ENCODE measurements around the gene SEC61B. TPM values are rescaled to one million over a fixed set of nuclear protein-coding genes. Genes with fewer than 3 reads are reported as not detected.

Gene SEC61B
- total RNA-seq, 1 experiment from 2014 or later: 141 TPM

- Histone ChIP-seq H3K4me1 (no peaks in the 10 kb centered on the region), H3K27ac (no peak overlapping the region), H3K27me3 (no peaks in the 10 kb centered on the region), H3K36me3 (no peaks in the 10 kb centered on the region), H3K4me3 (no peak overlapping the region), H3K9me3 (replicated peaks) (0 out of 2 replicates have a peak, but pooled peaks cover 6% of the 10 kb centered on the region)
- no peak for DNase-seq
Observed at GRCh38 chr9:99210572-99210971, 11.5 kb upstream of the SEC61B start.

- H3K4me1 ChIP-seq: no peaks in the 10 kb centered on the region
- H3K36me3 ChIP-seq: peaks cover 5% of the 10 kb centered on the region
- H3K27ac ChIP-seq: no peak overlapping the region
- no peaks in the 10 kb centered on the region for H3K27me3 ChIP-seq
- H3K4me3 ChIP-seq: no peak overlapping the region
- 0 out of 2 replicates have a peak, but pooled peaks cover 6% of the 10 kb centered on the region for H3K9me3 ChIP-seq (replicated peaks)
- no peak for DNase-seq
Observed at GRCh38 chr9:99211746-99212145, 10.3 kb upstream of the SEC61B start.

DNA sequence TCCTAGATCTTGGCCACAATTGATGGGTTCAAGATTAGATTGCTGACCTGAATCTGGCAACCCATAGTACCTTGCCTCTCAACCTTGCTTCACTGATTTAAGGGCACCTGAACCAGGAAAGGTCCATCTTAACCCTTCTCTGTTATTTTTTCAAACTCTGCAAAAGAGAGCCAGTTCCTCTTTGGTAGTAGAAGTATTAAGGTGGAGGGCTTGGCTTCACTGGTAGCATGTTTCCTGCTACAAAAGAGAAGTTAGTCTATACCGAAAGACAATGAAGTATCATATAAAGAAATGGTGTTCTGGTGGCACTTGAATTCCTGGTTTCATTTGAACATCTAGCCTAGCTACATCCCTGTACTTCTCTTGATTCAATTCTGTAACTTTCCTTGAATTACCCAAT lies 8.9 kb upstream of the SEC61B start:
- no peak overlapping the region for H3K27ac ChIP-seq
- H3K27me3 ChIP-seq: no peaks in the 10 kb centered on the region
- H3K4me1 ChIP-seq: no peaks in the 10 kb centered on the region
- H3K36me3 ChIP-seq: peaks cover 14% of the 10 kb centered on the region
- 0 out of 2 replicates have a peak, but pooled peaks cover 6% of the 10 kb centered on the region for H3K9me3 ChIP-seq (replicated peaks)
- no peak overlapping the region for H3K4me3 ChIP-seq
- no peak for DNase-seq

DNA sequence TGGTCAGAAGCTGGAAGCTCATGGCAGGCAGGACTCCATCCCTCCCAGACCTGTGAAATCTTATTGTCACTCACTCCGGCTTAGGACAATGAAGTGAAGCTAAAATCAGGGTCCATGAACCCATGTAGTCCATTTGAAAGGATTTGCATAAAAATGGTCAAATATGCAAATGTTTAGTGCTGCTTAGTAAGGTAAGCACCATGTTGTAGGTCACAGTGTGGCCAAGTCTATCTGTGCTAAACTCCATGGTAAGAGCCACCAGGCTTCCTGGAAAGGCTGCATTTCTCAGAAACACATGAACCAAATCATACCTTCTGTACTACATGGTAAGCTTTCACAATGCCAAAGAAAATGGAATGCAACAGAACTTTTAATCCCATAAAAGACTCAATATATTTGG lies 6.0 kb upstream of the SEC61B start:
- H3K4me3 ChIP-seq: no peak overlapping the region
- H3K36me3 ChIP-seq: peaks cover 26% of the 10 kb centered on the region
- no peak overlapping the region for H3K27ac ChIP-seq
- H3K27me3 ChIP-seq: no peaks in the 10 kb centered on the region
- no peaks in the 10 kb centered on the region; the same call in 1 of the 2 replicates for H3K4me1 ChIP-seq
- no peaks in the 10 kb centered on the region for H3K9me3 ChIP-seq (replicated peaks)
- DNase-seq: no peak

GRCh38 chr9:99220011-99220410 lies 2.1 kb upstream of the SEC61B start:
- H3K9me3 ChIP-seq (replicated peaks): no peaks in the 10 kb centered on the region
- H3K27me3 ChIP-seq: no peaks in the 10 kb centered on the region
- H3K4me3 ChIP-seq: no peak overlapping the region
- H3K36me3 ChIP-seq: peaks cover 38% of the 10 kb centered on the region
- H3K4me1 ChIP-seq: no peaks in the 10 kb centered on the region; the same call in 1 of the 2 replicates
- no peak overlapping the region for H3K27ac ChIP-seq
- no peak for DNase-seq

GRCh38 chr9:99221266-99221620 lies 839 bp upstream of the SEC61B start:
- no peaks in the 10 kb centered on the region for H3K9me3 ChIP-seq (replicated peaks)
- no peak for DNase-seq
- no peaks in the 10 kb centered on the region; the same call in 1 of the 2 replicates for H3K4me1 ChIP-seq
- H3K27ac ChIP-seq: peak overlapping the region; percentile 99
- peak overlapping the region; percentile 89 for H3K4me3 ChIP-seq
- peaks cover 40% of the 10 kb centered on the region for H3K36me3 ChIP-seq
- no peaks in the 10 kb centered on the region for H3K27me3 ChIP-seq

- Histone ChIP-seq H3K27ac (peak overlapping the region; percentile 99), H3K4me3 (peak overlapping the region; percentile 89), H3K36me3 (peaks cover 32% of the 10 kb centered on the region), H3K9me3 (replicated peaks) (no peaks in the 10 kb centered on the region), H3K27me3 (no peaks in the 10 kb centered on the region), H3K4me1 (no peaks in the 10 kb centered on the region; the same call in 1 of the 2 replicates)
- DNase-seq: no peak
Observed at GRCh38 chr9:99222416-99223270, 561 bp downstream of the SEC61B start.

DNA sequence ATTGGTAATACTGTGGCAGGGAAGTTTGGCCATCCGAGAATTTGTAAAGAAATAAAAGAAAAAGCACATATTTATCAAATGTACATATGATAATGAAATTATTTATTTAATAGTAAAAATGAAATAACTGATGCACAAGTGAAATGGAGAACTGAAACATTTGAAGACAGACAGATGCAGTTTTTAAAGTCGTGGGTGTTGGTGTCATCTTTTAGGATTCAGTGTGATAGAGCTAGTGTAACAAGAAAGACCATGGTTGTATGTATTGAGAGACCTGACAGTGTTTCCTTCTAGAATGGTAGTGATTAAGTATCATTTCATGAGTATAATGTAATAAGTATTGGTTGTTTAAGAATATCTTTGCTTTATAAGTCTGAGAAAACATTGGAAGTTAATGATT lies 2.4 kb downstream of the SEC61B start:
- Histone ChIP-seq H3K4me1 (no peaks in the 10 kb centered on the region; the same call in 1 of the 2 replicates), H3K27me3 (no peaks in the 10 kb centered on the region), H3K9me3 (replicated peaks) (no peaks in the 10 kb centered on the region), H3K27ac (no peak overlapping the region), H3K36me3 (peaks cover 38% of the 10 kb centered on the region), H3K4me3 (no peak overlapping the region)
- no peak for DNase-seq

- Histone ChIP-seq H3K4me1 (no peaks in the 10 kb centered on the region; the same call in 1 of the 2 replicates), H3K27ac (no peak overlapping the region), H3K36me3 (peaks cover 48% of the 10 kb centered on the region), H3K4me3 (no peak overlapping the region), H3K9me3 (replicated peaks) (no peaks in the 10 kb centered on the region), H3K27me3 (no peaks in the 10 kb centered on the region)
- no peak for DNase-seq
Observed at GRCh38 chr9:99226054-99226453, 4.0 kb downstream of the SEC61B start.

GRCh38 chr9:99230206-99230605 lies 8.1 kb downstream of the SEC61B start:
- Histone ChIP-seq H3K4me1 (peaks cover 3% of the 10 kb centered on the region; the same call in 1 of the 2 replicates), H3K9me3 (replicated peaks) (no peaks in the 10 kb centered on the region), H3K27ac (no peak overlapping the region), H3K27me3 (no peaks in the 10 kb centered on the region), H3K4me3 (no peak overlapping the region), H3K36me3 (peaks cover 46% of the 10 kb centered on the region)
- DNase-seq: no peak

DNA sequence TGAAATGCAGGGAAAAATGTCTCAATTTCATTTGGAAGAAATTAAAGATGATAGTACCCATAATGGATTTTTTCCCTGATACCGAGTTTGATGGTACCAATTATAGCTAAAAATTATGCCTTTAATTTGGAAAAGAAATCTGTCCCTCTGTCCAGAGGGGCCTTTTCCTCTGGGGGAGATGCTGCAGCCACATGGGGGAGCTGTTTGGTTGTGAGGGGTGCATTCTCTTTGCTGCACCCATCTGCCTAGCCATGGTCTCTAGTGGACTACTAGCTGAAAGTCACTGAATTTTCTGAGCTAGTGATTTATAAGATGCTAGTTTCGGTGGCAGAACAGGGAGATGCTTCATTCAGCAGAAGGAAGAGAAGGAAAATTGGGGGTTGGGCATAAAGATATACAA lies 9.6 kb downstream of the SEC61B start:
- peak; percentile 38 to 54 for DNase-seq
- peaks cover 43% of the 10 kb centered on the region for H3K36me3 ChIP-seq

GRCh38 chr9:99234618-99235017 lies 12.5 kb downstream of the SEC61B start:
- no peaks in the 10 kb centered on the region for H3K9me3 ChIP-seq (replicated peaks)
- no peak for DNase-seq
- no peak overlapping the region for H3K27ac ChIP-seq
- no peaks in the 10 kb centered on the region for H3K27me3 ChIP-seq
- H3K4me3 ChIP-seq: no peak overlapping the region
- peaks cover 25% of the 10 kb centered on the region for H3K36me3 ChIP-seq
- peaks cover 7% of the 10 kb centered on the region for H3K4me1 ChIP-seq

More for the DNA sequence above, 9.6 kb downstream of the SEC61B start:
- no peak overlapping the region for H3K4me3 ChIP-seq
- no peaks in the 10 kb centered on the region for H3K9me3 ChIP-seq (replicated peaks)
- H3K27ac ChIP-seq: no peak overlapping the region
- H3K27me3 ChIP-seq: no peaks in the 10 kb centered on the region
- peaks cover 3% of the 10 kb centered on the region; the same call in 1 of the 2 replicates for H3K4me1 ChIP-seq

- Histone ChIP-seq H3K27ac (no peak overlapping the region), H3K4me3 (no peak overlapping the region), H3K27me3 (no peaks in the 10 kb centered on the region), H3K36me3 (peaks cover 22% of the 10 kb centered on the region), H3K9me3 (replicated peaks) (no peaks in the 10 kb centered on the region), H3K4me1 (peaks cover 11% of the 10 kb centered on the region)
- DNase-seq: no peak
Observed at GRCh38 chr9:99235069-99235468, 13.0 kb downstream of the SEC61B start.

DNA sequence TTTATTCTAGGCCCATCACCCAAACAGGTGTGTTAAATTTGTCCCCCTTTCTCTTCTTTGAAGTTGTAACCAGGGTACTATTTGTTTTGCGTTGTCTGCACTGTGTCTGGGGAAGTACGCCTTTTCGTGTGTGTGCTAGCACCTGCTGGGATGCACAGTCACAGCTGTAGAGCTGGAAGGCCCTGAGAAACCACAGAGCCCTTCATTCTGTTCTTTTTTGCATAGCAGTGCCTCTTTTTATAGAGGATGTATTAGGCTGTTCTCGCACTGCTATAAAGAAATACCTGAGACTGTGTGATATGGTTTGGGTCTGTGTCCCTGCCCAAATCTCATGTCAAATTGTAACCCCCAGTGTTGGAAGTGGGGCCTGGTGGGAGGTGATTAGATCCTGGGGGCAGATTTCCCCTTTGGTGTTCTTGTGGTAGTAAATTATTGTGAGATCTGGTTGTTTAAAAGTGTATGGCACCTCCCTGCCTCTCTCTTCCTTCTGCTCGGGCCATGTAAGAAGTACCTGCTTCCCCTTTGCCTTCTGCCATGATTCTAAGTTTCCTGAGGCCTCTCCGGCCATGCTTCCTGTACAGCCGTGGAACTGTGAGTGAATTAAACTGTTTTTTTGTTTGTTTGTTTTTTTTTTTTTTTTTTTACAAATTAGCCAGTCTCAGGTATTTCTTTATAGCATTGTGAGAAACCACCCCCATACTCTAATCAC lies 14.0 kb downstream of the SEC61B start:
- DNase-seq: peak in 1 of 2 experiments; percentile 20
- peaks cover 13% of the 10 kb centered on the region for H3K36me3 ChIP-seq
- no peak overlapping the region for H3K4me3 ChIP-seq
- no peaks in the 10 kb centered on the region for H3K9me3 ChIP-seq (replicated peaks)
- H3K4me1 ChIP-seq: peaks cover 13% of the 10 kb centered on the region
- H3K27ac ChIP-seq: no peak overlapping the region
- no peaks in the 10 kb centered on the region for H3K27me3 ChIP-seq

- Histone ChIP-seq H3K27ac (no peak overlapping the region), H3K4me3 (no peak overlapping the region), H3K27me3 (no peaks in the 10 kb centered on the region), H3K36me3 (peaks cover 10% of the 10 kb centered on the region), H3K9me3 (replicated peaks) (0 out of 2 replicates have a peak, but pooled peaks cover under 1% of the 10 kb centered on the region), H3K4me1 (peaks cover 13% of the 10 kb centered on the region)
- no peak for DNase-seq
Observed at GRCh38 chr9:99237356-99237755, 15.3 kb downstream of the SEC61B start.

Data from SJCRH30 (cell line).